Measurements from ENCODE around the gene THRAP3. TPM values are rescaled to one million over a fixed set of nuclear protein-coding genes. Genes with fewer than 3 reads are reported as not detected.
"Not testable (repeated sequence)": the region's sequence is repeated elsewhere in the genome, so short reads cannot be mapped to it uniquely, and the experiment has no call there.

Gene THRAP3
- total RNA-seq, 2 donors from 2014 or later, result 81.0 to 103 TPM

DNA sequence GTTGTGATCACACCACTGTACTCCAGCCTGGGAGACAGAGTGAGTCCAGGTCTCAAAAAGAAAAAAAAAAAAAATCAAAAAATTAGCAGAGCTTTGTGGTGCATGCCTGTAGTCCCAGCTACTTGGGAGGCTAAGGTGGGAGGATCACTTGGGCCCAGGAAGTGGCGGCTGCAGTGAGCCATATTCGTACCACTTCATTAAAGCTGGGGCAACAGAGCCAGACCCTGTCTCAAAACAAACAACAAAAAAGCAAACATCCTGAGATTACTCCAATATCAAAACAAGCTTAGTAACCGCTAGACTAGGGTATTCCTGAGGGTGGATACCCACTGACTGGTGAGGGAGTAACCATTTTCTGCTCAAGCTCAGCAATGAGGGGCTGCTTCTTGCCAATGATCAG lies 12.9 kb upstream of the THRAP3 start:
- no peaks in the 10 kb centered on the region for H3K9me3 ChIP-seq
- no peaks in the 10 kb centered on the region for H3K27me3 ChIP-seq
- H3K9ac ChIP-seq (ENCODE audit: low read depth in 2 of 2, low read length in 2 of 2), result no peak overlapping the region
- intact Hi-C loops (cut with DNase I), result no loop called here
- no peaks in the 10 kb centered on the region for H3K36me3 ChIP-seq
- TF ChIP-seq, protein P1, sequence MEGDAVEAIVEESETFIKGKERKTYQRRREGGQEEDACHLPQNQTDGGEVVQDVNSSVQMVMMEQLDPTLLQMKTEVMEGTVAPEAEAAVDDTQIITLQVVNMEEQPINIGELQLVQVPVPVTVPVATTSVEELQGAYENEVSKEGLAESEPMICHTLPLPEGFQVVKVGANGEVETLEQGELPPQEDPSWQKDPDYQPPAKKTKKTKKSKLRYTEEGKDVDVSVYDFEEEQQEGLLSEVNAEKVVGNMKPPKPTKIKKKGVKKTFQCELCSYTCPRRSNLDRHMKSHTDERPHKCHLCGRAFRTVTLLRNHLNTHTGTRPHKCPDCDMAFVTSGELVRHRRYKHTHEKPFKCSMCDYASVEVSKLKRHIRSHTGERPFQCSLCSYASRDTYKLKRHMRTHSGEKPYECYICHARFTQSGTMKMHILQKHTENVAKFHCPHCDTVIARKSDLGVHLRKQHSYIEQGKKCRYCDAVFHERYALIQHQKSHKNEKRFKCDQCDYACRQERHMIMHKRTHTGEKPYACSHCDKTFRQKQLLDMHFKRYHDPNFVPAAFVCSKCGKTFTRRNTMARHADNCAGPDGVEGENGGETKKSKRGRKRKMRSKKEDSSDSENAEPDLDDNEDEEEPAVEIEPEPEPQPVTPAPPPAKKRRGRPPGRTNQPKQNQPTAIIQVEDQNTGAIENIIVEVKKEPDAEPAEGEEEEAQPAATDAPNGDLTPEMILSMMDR (IDR thresholded peaks at IDR 0.05), result no peak
- H3K4me3 ChIP-seq, result no peak overlapping the region
- no peak overlapping the region for H3K27ac ChIP-seq
- no peak for DNase-seq
- no peaks in the 10 kb centered on the region for H3K4me1 ChIP-seq

DNA sequence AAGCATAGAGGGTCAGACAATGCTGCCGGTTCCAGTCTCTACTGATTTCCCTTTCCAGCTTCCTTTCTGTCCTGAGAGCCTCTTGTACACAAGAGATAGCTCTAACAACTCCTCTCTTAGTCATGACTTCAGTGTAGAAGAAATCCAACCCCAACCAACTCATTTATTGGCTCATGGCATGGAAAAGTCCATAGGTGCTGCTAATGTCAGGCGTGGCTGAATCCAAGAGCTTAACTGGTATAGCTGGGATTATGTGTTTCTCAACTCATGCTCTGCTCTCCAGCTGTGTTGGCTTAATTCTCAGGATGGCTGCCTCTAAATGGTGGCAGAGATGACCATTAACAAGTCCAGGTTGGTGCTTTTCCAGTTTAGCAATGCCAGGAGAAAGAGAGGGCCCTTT lies 12.4 kb upstream of the THRAP3 start:
- H3K36me3 ChIP-seq, result no peaks in the 10 kb centered on the region
- no peaks in the 10 kb centered on the region for H3K4me1 ChIP-seq
- TF ChIP-seq, protein P1 (IDR thresholded peaks at IDR 0.05), result no peak
- DNase-seq, result no peak
- H3K9me3 ChIP-seq, result no peaks in the 10 kb centered on the region
- no peak overlapping the region for H3K4me3 ChIP-seq
- intact Hi-C loops (cut with DNase I), result no loop called here
- H3K27me3 ChIP-seq, result no peaks in the 10 kb centered on the region
- H3K9ac ChIP-seq (ENCODE audit: low read depth in 2 of 2, low read length in 2 of 2), result no peak overlapping the region
- no peak overlapping the region for H3K27ac ChIP-seq

DNA sequence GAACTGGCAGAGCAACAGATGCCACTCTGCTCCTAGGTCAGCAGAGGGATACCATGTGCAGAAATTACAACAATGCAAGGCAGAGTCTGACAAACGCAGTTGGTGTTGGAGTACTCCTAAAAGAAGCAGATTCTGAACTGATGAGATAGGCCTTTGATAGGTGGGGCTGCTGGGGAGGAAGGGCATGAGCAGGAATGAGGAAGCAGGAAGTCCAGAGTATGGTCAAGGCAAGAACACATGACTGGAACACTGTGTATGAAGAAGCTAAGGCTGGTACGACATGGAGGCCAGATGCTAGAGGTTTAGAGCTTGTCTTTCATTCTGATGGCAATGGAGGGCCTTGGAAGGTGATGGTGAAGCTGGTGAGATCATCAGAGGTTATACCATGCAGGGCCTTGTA lies 11.5 kb upstream of the THRAP3 start:
- Histone ChIP-seq H3K9ac (ENCODE audit: low read depth in 2 of 2, low read length in 2 of 2) (no peak overlapping the region), H3K9me3 (no peaks in the 10 kb centered on the region), H3K27me3 (no peaks in the 10 kb centered on the region), H3K27ac (no peak overlapping the region), H3K4me3 (no peak overlapping the region), H3K36me3 (no peaks in the 10 kb centered on the region), H3K4me1 (no peaks in the 10 kb centered on the region)
- intact Hi-C loops (cut with DNase I), result no loop called here
- TF ChIP-seq, protein P1 (IDR thresholded peaks at IDR 0.05), result no peak
- DNase-seq, result peak; percentile 42

DNA sequence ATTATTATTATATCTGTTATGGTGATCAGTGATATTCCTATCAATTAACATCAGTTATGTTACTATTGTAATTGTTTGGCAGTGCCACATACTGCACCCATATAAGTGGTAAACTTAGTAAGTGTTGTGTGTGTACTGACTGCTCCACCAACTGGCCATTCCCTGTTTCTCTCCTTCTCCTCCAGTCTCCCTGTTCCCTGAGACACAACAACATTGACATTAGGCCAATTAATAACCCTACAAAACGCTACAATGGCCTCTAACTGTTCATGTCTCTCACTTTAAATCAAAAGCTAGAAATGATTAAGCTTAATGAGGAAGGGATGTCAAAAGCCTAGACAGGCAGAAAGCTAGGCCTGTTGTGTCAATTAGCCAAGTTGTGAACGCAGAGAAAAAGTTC lies 6.6 kb upstream of the THRAP3 start:
- Histone ChIP-seq H3K27me3 (no peaks in the 10 kb centered on the region), H3K4me1 (no peaks in the 10 kb centered on the region), H3K9me3 (no peaks in the 10 kb centered on the region), H3K36me3 (no peaks in the 10 kb centered on the region), H3K27ac (no peak overlapping the region), H3K4me3 (no peak overlapping the region), H3K9ac (ENCODE audit: low read depth in 2 of 2, low read length in 2 of 2) (no peak overlapping the region)
- no peak for DNase-seq
- TF ChIP-seq, protein P1 (IDR thresholded peaks at IDR 0.05), result no peak
- intact Hi-C loops (cut with DNase I), result no loop called here

DNA sequence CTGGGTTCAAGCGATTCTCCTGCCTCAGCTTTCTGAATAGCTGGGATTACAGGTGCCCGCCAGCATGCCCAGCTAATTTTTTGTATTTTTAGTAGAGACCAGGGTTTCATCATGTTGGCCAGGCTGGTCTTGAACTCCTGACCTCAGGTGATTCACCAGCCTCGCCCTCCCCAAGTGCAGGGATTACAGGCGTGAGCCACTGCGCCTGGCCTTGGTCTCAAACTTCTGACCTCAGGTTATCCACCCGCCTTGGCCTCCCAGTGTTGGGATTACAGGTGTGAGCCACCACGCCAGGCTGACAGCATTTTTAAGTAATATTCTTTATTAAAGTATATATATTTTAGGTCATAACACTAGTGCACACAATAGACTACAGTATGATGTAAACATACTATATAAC lies 2.3 kb upstream of the THRAP3 start:
- H3K36me3 ChIP-seq; DNase-seq; intact Hi-C loops (cut with DNase I); H3K27ac ChIP-seq; H3K9ac ChIP-seq (ENCODE audit: low read depth in 2 of 2, low read length in 2 of 2); H3K4me3 ChIP-seq; H3K27me3 ChIP-seq; H3K9me3 ChIP-seq: not testable (repeated sequence)
- peaks cover 12% of the 10 kb centered on the region for H3K4me1 ChIP-seq

DNA sequence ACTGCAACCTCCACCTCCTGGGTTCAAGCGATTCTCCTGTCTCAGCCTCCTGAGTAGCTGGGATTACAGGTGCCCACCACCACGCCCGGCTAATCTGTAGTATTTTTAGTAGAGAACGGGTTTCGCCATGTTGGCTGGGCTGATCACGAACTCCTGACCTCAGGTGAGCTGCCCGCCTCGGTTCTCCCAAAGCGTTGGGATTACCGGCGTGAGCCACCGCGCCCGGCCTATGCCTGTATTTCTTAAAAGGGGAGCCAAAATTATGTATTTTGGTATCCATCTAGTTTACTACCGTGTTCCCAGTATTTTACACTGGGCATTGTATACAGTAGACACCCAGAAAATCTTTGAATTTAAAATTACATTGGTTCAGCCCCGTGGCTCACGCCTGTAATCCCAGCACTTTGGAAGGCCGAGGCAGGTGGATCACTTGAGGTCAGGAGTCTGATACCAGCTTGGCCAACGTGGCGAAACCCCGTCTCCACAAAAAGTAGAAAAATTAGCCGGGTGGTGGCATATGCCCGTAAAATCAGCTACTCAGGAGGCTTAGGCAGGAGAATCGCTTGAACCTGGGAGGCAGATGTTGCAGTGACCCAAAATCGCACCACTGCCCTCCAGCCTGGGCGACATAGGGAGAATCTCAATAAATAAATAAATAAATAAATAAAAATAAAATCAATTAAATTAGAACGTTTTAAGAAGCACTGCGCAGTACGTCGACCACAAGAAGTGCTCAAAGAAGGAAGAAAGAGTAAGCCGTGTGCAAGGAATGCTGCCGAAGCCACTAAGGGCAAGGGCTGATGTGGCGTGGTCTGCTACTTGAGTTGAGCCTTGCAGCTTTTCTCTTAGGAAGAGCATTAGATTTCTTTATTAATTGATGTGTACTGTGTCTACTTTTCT lies 1.5 kb upstream of the THRAP3 start:
- H3K4me1 ChIP-seq, result peaks cover 12% of the 10 kb centered on the region
- H3K9ac ChIP-seq (ENCODE audit: low read depth in 2 of 2, low read length in 2 of 2), result peak overlapping the region; percentile 57 to 96
- peak overlapping the region; percentile 81 for H3K4me3 ChIP-seq
- H3K9me3 ChIP-seq, result no peaks in the 10 kb centered on the region
- TF ChIP-seq, protein P1 (IDR thresholded peaks at IDR 0.05), result no peak
- H3K27me3 ChIP-seq, result no peaks in the 10 kb centered on the region
- H3K27ac ChIP-seq, result peak overlapping the region; percentile 91
- H3K36me3 ChIP-seq, result no peaks in the 10 kb centered on the region
- intact Hi-C loops (cut with DNase I), result no loop called here
- no peak for DNase-seq
